ENCODE data around the gene POLR1G. TPM values are rescaled to one million over a fixed set of nuclear protein-coding genes. Genes with fewer than 3 reads are reported as not detected.

Gene POLR1G
- total and polyA plus RNA-seq, 9 of the 15 experiments (the other 6 are each of a cell fraction or from before 2014, with no cell fraction given) = 3.0 to 50.1 (median 27.4) TPM

DNA sequence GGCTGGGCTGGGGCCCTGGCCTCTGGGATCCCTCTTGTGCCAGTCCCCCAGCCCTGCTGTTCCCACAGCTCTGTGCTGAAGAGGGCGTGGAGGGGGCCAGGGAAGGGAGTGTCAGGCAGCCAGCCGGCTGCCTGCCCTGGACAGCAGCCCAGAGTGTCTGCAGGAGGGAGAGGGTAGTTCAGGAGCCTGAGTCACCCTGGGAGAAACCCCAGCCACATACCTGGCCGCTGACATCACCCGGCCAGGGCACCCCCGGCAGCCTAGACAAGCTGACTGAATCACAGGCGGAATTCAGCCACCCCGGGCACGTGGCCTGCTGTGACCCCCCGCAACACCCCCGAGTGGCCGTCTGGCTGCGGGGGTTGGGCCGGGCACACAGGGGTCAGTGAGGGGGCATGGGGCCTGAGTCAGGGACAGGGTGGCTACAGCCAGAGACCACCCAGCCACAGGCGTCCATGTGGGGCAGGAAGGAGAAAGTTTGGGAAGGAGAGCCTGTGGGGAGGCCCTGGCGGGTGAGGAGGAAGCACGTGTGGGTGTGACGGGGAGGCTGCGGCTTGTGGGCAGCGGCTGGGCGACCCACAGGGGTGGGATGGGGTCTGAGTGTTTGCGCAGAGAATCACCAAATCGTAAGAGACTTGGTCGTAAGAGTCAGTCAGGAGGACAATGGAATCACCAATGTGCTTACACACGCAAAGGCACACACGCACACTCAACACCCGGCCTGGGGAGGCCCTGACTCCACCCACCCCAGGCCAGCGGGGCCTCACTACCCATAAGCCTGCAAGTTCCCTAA is 49.5 kb downstream of the POLR1G start (continued):
- TF ChIP-seq, protein P1, sequence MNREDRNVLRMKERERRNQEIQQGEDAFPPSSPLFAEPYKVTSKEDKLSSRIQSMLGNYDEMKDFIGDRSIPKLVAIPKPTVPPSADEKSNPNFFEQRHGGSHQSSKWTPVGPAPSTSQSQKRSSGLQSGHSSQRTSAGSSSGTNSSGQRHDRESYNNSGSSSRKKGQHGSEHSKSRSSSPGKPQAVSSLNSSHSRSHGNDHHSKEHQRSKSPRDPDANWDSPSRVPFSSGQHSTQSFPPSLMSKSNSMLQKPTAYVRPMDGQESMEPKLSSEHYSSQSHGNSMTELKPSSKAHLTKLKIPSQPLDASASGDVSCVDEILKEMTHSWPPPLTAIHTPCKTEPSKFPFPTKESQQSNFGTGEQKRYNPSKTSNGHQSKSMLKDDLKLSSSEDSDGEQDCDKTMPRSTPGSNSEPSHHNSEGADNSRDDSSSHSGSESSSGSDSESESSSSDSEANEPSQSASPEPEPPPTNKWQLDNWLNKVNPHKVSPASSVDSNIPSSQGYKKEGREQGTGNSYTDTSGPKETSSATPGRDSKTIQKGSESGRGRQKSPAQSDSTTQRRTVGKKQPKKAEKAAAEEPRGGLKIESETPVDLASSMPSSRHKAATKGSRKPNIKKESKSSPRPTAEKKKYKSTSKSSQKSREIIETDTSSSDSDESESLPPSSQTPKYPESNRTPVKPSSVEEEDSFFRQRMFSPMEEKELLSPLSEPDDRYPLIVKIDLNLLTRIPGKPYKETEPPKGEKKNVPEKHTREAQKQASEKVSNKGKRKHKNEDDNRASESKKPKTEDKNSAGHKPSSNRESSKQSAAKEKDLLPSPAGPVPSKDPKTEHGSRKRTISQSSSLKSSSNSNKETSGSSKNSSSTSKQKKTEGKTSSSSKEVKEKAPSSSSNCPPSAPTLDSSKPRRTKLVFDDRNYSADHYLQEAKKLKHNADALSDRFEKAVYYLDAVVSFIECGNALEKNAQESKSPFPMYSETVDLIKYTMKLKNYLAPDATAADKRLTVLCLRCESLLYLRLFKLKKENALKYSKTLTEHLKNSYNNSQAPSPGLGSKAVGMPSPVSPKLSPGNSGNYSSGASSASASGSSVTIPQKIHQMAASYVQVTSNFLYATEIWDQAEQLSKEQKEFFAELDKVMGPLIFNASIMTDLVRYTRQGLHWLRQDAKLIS (CRISPR knock-in tag; IDR thresholded peaks at IDR 0.05) = 0 out of 2 replicates have a peak, but pooled peaks have one; percentile 57
- no peak; the same call in 1 of the 2 replicates for TF ChIP-seq ZBTB1 (CRISPR knock-in tag; IDR thresholded peaks at IDR 0.05; ENCODE audit: borderline replicate concordance, low read depth)
- TF ChIP-seq SREBF2 (CRISPR knock-in tag; IDR thresholded peaks at IDR 0.05) = no peak
- TF ChIP-seq KLF10 (CRISPR knock-in tag; IDR thresholded peaks at IDR 0.05) = no peak
- TF ChIP-seq, protein P2, sequence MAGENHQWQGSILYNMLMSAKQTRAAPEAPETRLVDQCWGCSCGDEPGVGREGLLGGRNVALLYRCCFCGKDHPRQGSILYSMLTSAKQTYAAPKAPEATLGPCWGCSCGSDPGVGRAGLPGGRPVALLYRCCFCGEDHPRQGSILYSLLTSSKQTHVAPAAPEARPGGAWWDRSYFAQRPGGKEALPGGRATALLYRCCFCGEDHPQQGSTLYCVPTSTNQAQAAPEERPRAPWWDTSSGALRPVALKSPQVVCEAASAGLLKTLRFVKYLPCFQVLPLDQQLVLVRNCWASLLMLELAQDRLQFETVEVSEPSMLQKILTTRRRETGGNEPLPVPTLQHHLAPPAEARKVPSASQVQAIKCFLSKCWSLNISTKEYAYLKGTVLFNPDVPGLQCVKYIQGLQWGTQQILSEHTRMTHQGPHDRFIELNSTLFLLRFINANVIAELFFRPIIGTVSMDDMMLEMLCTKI (IDR thresholded peaks at IDR 0.05; ENCODE audit: partially characterized antibody) = no peak
- TF ChIP-seq ZNF780A (CRISPR knock-in tag; IDR thresholded peaks at IDR 0.05) = no peak
- TF ChIP-seq, protein P3, sequence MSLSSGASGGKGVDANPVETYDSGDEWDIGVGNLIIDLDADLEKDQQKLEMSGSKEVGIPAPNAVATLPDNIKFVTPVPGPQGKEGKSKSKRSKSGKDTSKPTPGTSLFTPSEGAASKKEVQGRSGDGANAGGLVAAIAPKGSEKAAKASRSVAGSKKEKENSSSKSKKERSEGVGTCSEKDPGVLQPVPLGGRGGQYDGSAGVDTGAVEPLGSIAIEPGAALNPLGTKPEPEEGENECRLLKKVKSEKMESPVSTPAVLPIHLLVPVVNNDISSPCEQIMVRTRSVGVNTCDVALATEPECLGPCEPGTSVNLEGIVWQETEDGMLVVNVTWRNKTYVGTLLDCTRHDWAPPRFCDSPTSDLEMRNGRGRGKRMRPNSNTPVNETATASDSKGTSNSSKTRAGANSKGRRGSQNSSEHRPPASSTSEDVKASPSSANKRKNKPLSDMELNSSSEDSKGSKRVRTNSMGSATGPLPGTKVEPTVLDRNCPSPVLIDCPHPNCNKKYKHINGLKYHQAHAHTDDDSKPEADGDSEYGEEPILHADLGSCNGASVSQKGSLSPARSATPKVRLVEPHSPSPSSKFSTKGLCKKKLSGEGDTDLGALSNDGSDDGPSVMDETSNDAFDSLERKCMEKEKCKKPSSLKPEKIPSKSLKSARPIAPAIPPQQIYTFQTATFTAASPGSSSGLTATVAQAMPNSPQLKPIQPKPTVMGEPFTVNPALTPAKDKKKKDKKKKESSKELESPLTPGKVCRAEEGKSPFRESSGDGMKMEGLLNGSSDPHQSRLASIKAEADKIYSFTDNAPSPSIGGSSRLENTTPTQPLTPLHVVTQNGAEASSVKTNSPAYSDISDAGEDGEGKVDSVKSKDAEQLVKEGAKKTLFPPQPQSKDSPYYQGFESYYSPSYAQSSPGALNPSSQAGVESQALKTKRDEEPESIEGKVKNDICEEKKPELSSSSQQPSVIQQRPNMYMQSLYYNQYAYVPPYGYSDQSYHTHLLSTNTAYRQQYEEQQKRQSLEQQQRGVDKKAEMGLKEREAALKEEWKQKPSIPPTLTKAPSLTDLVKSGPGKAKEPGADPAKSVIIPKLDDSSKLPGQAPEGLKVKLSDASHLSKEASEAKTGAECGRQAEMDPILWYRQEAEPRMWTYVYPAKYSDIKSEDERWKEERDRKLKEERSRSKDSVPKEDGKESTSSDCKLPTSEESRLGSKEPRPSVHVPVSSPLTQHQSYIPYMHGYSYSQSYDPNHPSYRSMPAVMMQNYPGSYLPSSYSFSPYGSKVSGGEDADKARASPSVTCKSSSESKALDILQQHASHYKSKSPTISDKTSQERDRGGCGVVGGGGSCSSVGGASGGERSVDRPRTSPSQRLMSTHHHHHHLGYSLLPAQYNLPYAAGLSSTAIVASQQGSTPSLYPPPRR (CRISPR knock-in tag; IDR thresholded peaks at IDR 0.05; ENCODE audit: borderline replicate concordance) = no peak
- TF ChIP-seq OTX1 (CRISPR knock-in tag; IDR thresholded peaks at IDR 0.05) = no peak
- no peak for TF ChIP-seq RBM39 (optimal IDR thresholded peaks at IDR 0.05; ENCODE audit: low read depth, low read length)
- no peak for TF ChIP-seq ZNF444 (CRISPR knock-in tag; IDR thresholded peaks at IDR 0.05)
- TF ChIP-seq, protein P4, sequence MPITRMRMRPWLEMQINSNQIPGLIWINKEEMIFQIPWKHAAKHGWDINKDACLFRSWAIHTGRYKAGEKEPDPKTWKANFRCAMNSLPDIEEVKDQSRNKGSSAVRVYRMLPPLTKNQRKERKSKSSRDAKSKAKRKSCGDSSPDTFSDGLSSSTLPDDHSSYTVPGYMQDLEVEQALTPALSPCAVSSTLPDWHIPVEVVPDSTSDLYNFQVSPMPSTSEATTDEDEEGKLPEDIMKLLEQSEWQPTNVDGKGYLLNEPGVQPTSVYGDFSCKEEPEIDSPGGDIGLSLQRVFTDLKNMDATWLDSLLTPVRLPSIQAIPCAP (CRISPR knock-in tag; IDR thresholded peaks at IDR 0.05; ENCODE audit: borderline replicate concordance) = no peak
- TF ChIP-seq CBX2 (IDR thresholded peaks at IDR 0.05; ENCODE audit: insufficient read depth, low read length, poor library complexity, severe bottlenecking) = no peak
- TF ChIP-seq, protein P5, sequence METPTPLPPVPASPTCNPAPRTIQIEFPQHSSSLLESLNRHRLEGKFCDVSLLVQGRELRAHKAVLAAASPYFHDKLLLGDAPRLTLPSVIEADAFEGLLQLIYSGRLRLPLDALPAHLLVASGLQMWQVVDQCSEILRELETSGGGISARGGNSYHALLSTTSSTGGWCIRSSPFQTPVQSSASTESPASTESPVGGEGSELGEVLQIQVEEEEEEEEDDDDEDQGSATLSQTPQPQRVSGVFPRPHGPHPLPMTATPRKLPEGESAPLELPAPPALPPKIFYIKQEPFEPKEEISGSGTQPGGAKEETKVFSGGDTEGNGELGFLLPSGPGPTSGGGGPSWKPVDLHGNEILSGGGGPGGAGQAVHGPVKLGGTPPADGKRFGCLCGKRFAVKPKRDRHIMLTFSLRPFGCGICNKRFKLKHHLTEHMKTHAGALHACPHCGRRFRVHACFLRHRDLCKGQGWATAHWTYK (CRISPR knock-in tag; IDR thresholded peaks at IDR 0.05) = peak; percentile 27; the same call in 1 of the 2 replicates

Measured in K562 (cell line).